Measurements from ENCODE around the gene PTGS2. TPM values are rescaled to one million over a fixed set of nuclear protein-coding genes. Genes with fewer than 3 reads are reported as not detected.
"Not testable (repeated sequence)": the region's sequence is repeated elsewhere in the genome, so short reads cannot be mapped to it uniquely, and the experiment has no call there.

PTGS2 gene
- total RNA-seq, 1 donor from 2014 or later, result 35.0 TPM

- DNase-seq (ENCODE audit: low spot score), result no peak
Measured at GRCh38 chr1:186670297-186671135, 9.7 kb downstream of the PTGS2 start.

DNA sequence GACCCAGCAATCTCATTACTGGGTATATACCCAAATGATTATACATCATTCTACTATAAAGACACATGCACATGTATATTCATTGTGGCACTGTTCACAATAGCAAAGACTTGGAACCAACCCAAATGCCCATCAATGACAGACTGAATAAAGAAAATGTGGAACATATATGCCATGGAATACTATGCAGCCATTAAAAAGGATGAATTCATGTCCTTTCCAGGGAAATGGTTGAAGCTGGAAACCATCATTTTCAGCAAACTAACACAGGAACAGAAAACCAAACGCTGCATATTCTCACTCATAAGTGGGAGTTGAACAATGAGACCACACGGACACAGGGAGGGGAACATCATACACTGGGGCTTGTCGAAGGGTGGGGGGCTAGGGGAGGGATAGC is 10.4 kb downstream of the PTGS2 start:
- DNase-seq (ENCODE audit: low spot score), result not testable (repeated sequence)

DNA sequence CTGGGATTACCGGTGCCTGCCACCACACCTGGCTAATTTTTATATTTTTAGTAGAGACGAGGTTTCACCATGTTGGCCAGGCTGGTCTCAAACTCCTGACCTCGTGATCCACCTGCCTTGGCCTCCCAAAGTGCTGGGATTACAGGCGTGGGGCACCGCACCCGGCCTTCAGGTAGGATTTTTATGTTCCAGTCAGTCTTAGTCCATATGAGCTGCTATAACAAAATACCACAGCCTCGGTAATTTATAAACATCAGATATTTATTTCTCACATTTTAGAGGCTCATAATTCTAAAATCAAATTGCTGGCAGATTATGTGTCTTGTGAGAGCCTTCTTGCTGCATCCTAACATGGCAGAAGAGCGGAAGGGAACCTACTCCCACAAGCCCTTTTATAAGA is 16.0 kb downstream of the PTGS2 start:
- not testable (repeated sequence) for DNase-seq (ENCODE audit: low spot score)

GRCh38 chr1:186662752-186663151 is 17.5 kb downstream of the PTGS2 start:
- no peak for DNase-seq (ENCODE audit: low spot score)

DNA sequence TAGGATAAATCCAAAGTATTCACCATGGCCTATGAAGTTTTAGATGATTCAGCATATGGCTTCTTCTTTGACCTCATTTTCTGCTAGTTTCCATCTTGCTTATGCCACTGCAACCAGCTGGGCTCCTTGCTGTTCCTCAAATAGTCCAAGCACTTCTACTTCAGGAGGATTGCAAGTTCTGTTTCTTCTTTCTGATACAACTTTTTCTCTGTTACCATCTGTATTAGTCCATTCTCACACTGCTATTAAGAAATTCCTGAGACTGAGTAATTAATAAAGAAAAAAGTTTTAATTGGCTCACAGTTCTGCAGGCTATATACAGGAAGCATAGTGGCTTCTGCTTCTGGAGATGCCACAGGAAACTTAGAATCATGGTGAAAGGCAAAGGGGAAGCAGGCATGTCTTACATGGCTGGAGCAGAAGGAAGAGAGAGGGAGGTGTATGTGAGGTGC is 20.3 kb downstream of the PTGS2 start:
- DNase-seq (ENCODE audit: low spot score), result no peak

- no peak for DNase-seq (ENCODE audit: low spot score)
Measured at GRCh38 chr1:186658999-186659398, 21.2 kb downstream of the PTGS2 start.

- no peak for DNase-seq (ENCODE audit: low spot score)
Measured at GRCh38 chr1:186657481-186657880, 22.7 kb downstream of the PTGS2 start.

GRCh38 chr1:186655876-186656275 is 24.3 kb downstream of the PTGS2 start:
- no peak for DNase-seq (ENCODE audit: low spot score)

GRCh38 chr1:186654741-186655140 is 25.5 kb downstream of the PTGS2 start:
- DNase-seq (ENCODE audit: low spot score), result no peak

DNA sequence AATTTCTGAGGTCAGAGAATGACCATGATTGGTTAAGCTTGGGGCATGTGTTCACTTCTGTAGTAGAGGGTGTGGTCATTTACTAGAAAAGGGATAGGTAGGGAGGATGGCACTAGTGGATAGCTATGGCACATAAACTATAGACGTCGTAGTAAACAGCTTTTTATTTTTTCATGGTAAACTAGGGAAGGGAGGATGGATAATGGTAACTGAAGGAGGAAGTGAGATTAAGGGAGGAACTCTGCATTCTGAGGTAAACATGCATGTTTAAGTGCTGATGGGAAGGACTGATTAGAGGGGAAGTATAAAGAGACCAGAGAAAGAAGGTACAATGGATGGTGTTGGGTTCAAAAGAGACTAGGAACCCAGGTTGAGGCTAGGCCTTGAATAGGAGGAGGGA is 26.9 kb downstream of the PTGS2 start:
- no peak for DNase-seq (ENCODE audit: low spot score)

GRCh38 chr1:186648613-186649012 is 31.6 kb downstream of the PTGS2 start:
- no peak for DNase-seq (ENCODE audit: low spot score)

GRCh38 chr1:186647985-186648384 is 32.2 kb downstream of the PTGS2 start:
- not testable (repeated sequence) for DNase-seq (ENCODE audit: low spot score)

DNA sequence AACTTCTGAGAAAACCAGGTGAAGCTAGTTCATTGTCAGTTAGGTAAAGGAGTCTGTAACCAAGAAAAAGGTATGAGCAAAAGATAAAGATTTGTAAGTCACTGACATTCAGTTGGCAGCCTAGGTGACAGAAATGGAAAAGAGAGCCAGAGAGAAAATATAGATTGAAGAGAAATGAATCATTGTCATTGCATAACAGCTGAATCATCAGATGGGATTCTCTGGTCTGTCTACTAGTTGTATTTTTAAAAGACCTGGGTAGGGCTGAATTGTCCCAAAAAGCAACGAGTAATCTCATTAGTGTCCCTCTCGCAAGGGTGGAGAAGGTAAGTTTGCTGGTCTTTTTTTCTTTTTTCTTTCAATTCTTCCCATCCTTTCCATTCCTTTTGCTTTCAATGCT is 36.6 kb downstream of the PTGS2 start:
- no peak for DNase-seq (ENCODE audit: low spot score)

DNA sequence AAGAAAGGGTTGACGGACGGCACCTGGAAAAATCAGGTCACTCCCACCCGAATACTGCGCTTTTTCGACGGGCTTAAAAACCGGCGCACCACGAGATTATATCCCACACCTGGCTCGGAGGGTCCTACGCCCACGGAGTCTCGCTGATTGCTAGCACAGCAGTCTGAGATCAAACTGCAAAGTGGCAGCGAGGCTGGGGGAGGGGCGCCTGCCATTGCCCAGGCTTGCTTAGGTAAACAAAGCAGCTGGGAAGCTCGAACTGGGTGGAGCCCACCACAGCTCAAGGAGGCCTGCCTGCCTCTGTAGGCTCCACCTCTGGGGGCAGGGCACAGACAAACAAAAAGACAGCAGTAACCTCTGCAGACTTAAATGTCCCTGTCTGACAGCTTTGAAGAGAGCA is 42.7 kb downstream of the PTGS2 start:
- DNase-seq (ENCODE audit: low spot score), result not testable (repeated sequence)

DNA sequence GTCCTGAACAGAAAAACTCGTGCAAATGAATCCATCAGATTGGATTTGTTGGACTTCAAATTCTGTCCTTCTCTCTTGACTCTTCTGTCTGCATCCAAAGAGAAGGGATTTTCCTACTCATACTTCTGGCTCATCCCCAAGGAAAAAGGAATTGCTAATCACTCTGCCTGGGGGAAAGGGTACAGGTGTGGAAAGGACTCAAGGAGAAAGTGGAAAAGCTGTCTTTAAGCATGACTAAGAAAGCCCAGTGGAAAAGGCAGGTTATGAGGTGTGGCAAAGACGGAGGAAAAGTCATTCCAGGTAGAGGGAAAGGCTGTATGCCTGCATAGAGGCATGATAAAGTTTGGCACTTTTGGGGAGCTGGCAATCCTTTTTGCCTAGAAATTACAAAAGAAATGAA is 43.4 kb downstream of the PTGS2 start:
- no peak for DNase-seq (ENCODE audit: low spot score)

GRCh38 chr1:186634511-186634910 is 45.7 kb downstream of the PTGS2 start:
- no peak for DNase-seq (ENCODE audit: low spot score)

- no peak for DNase-seq (ENCODE audit: low spot score)
Measured at GRCh38 chr1:186633116-186633515, 47.1 kb downstream of the PTGS2 start.

DNA sequence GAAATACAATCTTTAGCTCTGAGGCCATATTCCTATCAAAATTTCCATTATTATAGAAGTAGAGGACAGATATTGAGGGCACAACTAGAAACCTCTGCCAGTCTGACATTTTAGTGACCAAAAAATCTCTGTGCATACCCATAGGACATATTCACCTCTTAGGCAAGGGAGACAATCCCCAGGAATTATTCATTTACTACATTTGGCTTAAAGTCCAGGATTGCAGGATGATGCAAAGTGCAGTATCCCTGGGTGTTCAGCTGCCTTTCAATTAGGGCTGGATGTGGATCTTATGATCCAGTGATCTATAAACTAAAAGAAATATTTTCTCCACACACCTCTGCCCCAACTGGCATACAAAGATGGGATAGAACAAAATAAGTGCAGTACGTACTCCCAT is 50.9 kb downstream of the PTGS2 start:
- DNase-seq (ENCODE audit: low spot score), result no peak

DNA sequence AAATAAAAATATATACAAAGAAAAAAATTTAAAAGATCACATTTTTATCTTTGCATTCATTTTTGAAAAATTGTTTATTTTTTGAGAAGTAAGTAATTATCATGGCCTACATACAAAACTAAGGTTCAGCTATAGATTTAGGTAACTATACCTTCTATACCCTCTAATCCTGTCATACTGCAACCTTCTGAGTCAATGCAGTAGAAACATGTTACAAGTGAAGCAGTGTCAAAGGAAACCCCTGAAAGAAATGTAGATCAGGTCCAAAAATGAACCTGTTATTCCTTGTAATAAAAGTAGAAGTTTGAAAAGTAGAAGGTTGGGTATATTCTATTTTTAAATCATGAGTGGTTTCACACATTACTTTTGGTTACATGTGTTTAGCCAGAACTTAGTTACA is 51.3 kb downstream of the PTGS2 start:
- no peak for DNase-seq (ENCODE audit: low spot score)

- no peak for DNase-seq (ENCODE audit: low spot score)
Measured at GRCh38 chr1:186627019-186627418, 53.2 kb downstream of the PTGS2 start.

DNA sequence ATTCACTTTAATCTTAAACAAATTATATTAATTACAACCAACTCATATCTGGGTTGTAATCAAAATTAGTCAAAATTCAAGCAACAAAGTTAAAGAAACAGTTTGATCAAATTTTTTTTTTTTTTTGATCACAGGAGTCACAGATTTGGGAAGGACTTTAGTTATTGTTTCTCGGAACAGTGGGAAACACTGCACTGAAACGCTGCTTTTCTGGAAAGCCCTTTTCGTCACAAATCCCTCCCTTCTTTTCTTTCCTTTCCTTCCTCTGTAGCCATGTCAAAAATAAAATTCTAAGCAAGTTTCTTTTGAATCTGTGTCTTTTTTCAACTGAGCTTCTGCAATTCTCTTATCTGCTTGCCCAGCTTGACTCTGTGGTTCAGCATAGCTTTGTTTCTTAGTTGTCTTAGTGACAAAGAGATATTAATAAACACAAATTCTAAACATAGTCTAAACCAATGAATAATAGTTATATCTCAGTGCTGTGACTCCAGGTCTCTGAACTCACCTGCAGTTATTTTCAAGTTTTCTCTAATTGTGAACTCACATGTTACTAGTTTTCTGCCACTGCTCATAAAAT is 53.8 kb downstream of the PTGS2 start:
- no peak for DNase-seq (ENCODE audit: low spot score)

DNA sequence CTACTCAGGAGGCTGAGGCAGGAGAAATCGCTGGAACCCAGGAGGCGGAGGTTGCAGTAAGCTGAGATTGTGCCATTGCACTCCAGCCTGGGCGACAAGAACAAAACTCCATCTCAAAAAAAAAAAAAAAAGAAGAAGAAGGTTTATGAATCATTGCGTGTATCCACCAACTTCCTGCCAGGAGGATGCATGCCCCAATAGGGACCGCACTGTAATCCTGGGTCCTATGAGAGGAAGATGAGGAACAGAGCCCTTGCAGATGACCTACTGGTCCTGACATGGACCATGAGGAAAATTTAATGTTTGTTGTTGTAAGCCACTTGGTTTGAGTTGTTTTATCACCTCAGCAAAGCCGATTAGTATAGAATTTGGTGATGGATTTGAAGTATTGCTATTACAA is 56.7 kb downstream of the PTGS2 start:
- no peak for DNase-seq (ENCODE audit: low spot score)
